GM12891 (cell line): ENCODE data around the gene FAM117B.

ENCODE experiments used
- POLR2A ChIP-seq: IDR thresholded peaks from 2 replicates; pipeline ENCODE4 v1.6.1; 2011; ENCODE audit warnings: low read depth, low read length, control low read depth
- TAF1 ChIP-seq: IDR thresholded peaks from 2 replicates; pipeline ENCODE4 v1.6.1; 2011; ENCODE audit warnings: low read depth, low read length, control low read depth

DNA sequence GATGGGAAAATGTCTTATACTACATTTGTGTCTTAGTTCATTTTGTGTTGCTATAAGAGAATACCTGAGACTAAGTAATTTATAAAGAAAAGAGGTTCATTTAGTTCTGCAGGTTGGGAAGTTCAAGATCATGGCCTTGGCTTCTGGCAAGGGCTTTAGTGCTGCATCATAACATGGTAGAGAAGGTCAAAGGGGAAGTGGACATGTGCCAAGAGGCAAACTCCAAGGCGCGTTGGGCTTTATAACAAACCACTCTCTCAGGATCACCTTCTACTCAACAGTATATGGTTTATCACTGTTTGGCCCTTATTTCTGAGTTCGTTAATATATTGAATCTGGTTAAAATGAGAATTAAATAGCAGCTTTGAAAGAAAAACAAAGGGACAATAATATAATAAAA, 178.6 kb downstream of the FAM117B start:
- TF ChIP-seq TAF1 (no peak), POLR2A (no peak)
